Measurements from ENCODE around the gene MYOM1.

Gene MYOM1

DNA sequence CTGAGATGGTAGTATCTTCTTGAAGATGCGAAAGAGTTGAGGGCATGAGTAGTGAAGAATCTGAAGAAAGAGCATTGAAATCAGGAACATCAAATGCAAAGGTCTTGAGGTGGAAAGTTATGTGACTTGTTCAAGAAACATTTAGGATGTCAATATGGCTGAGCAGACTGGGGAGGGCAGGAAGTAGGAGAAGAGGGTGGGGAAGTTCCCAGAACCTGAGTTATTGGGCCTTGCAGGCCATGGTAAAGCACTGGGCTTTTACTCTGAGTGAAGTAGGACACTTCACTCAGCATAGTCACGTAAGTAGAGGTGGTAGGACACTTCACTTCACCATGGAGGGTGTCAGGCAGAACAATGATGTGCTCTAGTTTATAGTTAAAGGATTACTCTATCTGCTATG lies 16.1 kb upstream of the MYOM1 start:
- Histone ChIP-seq H3K27ac (replicated peaks; ENCODE audit: low read length) (no peak overlapping the region), H2BK15ac (ENCODE audit: low read length) (no peak overlapping the region), H2BK120ac (ENCODE audit: low read depth, low read length) (no peak overlapping the region), H3K9ac (ENCODE audit: low read depth, low read length, poor library complexity) (no peak overlapping the region), H3K4me2 (ENCODE audit: insufficient read depth, low read length, poor library complexity, severe bottlenecking) (no peak overlapping the region), H2AFZ (ENCODE audit: low read length) (no peak overlapping the region), H2AK5ac (ENCODE audit: low read depth, low read length) (no peak overlapping the region), H2BK5ac (ENCODE audit: low read length) (no peak overlapping the region), H3K4ac (ENCODE audit: low read length) (no peak overlapping the region), H3K18ac (ENCODE audit: low read length) (no peak overlapping the region), H3K14ac (ENCODE audit: low read length) (no peak overlapping the region), H2BK12ac (ENCODE audit: low read length) (no peak overlapping the region), H4K91ac (ENCODE audit: low read depth, low read length, poor library complexity) (no peak overlapping the region), H4K8ac (ENCODE audit: low read depth, low read length) (no peak overlapping the region), H3K79me1 (ENCODE audit: low read depth, low read length) (no peaks in the 10 kb centered on the region), H3K4me1 (ENCODE audit: control insufficient read depth in 2 of 2, insufficient read depth in 1 of 2, low read depth in 1 of 2, low read length in 2 of 2) (no peaks in the 10 kb centered on the region), H3K9me3 (replicated peaks in 1 of 2; ENCODE audit: control insufficient read depth in 2 of 2, insufficient read depth in 1 of 2, low read depth in 1 of 2, low read length in 2 of 2) (peaks cover 2 to 5% of the 10 kb centered on the region in 2 donors), H3K36me3 (replicated peaks in 1 of 2; ENCODE audit: control insufficient read depth in 2 of 2, insufficient read depth in 2 of 2, low read length in 2 of 2) (no peaks in the 10 kb centered on the region), H3K4me3 (ENCODE audit: low read length in 2 of 2) (no peak overlapping the region), H3K23ac (ENCODE audit: low read depth, low read length, poor library complexity) (no peak overlapping the region), H3K27me3 (ENCODE audit: control insufficient read depth in 3 of 3, insufficient read depth in 3 of 3, low read depth in 1 of 3, low read length in 3 of 3) (no peaks in the 10 kb centered on the region)
- WGBS, 2 donors (ENCODE audit: extremely low coverage in 2 of 2, insufficient read length in 2 of 2, insufficient replicate concordance in 1 of 2) = no CpG with 5 or more reads among the region's 2 CpGs
- no peak for DNase-seq (ENCODE audit: low spot score)

GRCh38 chr18:3234457-3234856 lies 14.7 kb upstream of the MYOM1 start:
- no peak overlapping the region for H3K4me3 ChIP-seq (ENCODE audit: low read length in 2 of 2)
- no peak overlapping the region for H3K4me2 ChIP-seq (ENCODE audit: insufficient read depth, low read length, poor library complexity, severe bottlenecking)
- DNase-seq (ENCODE audit: low spot score) = no peak
- H3K9me3 ChIP-seq (replicated peaks in 1 of 2; ENCODE audit: control insufficient read depth in 2 of 2, insufficient read depth in 1 of 2, low read depth in 1 of 2, low read length in 2 of 2) = peaks cover 2 to 5% of the 10 kb centered on the region in 2 donors
- no peak overlapping the region for H2AFZ ChIP-seq (ENCODE audit: low read length)
- H2BK5ac ChIP-seq (ENCODE audit: low read length) = no peak overlapping the region
- no peak overlapping the region for H2BK15ac ChIP-seq (ENCODE audit: low read length)
- H3K4ac ChIP-seq (ENCODE audit: low read length) = no peak overlapping the region
- no peak overlapping the region for H2BK120ac ChIP-seq (ENCODE audit: low read depth, low read length)
- H3K18ac ChIP-seq (ENCODE audit: low read length) = no peak overlapping the region
- no peak overlapping the region for H2AK5ac ChIP-seq (ENCODE audit: low read depth, low read length)
- no peak overlapping the region for H3K27ac ChIP-seq (replicated peaks; ENCODE audit: low read length)
- no peak overlapping the region for H3K23ac ChIP-seq (ENCODE audit: low read depth, low read length, poor library complexity)
- no peak overlapping the region for H2BK12ac ChIP-seq (ENCODE audit: low read length)
- H4K8ac ChIP-seq (ENCODE audit: low read depth, low read length) = no peak overlapping the region
- H3K27me3 ChIP-seq (ENCODE audit: control insufficient read depth in 3 of 3, insufficient read depth in 3 of 3, low read depth in 1 of 3, low read length in 3 of 3) = no peaks in the 10 kb centered on the region
- no CpG with 5 or more reads among the region's 5 CpGs for WGBS, 2 donors (ENCODE audit: extremely low coverage in 2 of 2, insufficient read length in 2 of 2, insufficient replicate concordance in 1 of 2)
- no peaks in the 10 kb centered on the region for H3K36me3 ChIP-seq (replicated peaks in 1 of 2; ENCODE audit: control insufficient read depth in 2 of 2, insufficient read depth in 2 of 2, low read length in 2 of 2)
- no peaks in the 10 kb centered on the region for H3K4me1 ChIP-seq (ENCODE audit: control insufficient read depth in 2 of 2, insufficient read depth in 1 of 2, low read depth in 1 of 2, low read length in 2 of 2)
- no peak overlapping the region for H3K14ac ChIP-seq (ENCODE audit: low read length)
- H3K79me1 ChIP-seq (ENCODE audit: low read depth, low read length) = no peaks in the 10 kb centered on the region
- H3K9ac ChIP-seq (ENCODE audit: low read depth, low read length, poor library complexity) = no peak overlapping the region
- no peak overlapping the region for H4K91ac ChIP-seq (ENCODE audit: low read depth, low read length, poor library complexity)

DNA sequence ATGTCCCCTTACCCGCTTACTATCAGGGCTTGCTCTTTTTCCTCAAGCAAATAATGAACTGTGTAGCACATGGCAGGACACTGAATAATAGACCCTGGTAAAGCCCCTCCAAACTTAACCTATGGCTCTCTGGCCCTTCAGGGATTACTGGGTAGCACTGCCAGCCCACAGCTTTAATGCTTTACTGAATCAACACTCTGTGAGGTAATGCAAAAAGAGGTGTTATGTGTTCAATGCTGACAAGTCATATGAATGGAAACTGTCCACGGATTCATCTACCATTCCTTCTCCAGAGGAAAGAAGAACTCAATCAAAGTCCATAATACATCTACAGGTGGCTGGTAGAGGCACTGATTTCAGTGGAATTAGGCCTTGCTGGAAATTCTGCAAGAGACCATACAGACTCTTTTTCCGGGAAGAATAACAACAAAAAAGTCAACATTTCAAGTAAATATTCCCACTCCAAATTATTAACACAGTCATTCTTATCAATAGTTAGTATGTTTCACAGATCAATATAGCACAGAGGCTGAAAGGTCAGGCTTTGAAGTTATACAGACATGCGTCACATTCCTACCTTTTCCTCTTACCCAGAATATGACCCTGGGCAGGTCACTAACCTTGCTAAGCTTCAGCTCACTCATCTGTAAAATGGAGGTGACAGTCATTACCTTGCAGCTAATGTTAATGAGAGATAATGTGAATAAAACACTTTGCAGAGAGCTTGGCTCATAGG lies 13.8 kb upstream of the MYOM1 start:
- Histone ChIP-seq H2BK120ac (ENCODE audit: low read depth, low read length) (no peak overlapping the region), H3K9me3 (replicated peaks in 1 of 2; ENCODE audit: control insufficient read depth in 2 of 2, insufficient read depth in 1 of 2, low read depth in 1 of 2, low read length in 2 of 2) (peaks cover 2% of the 10 kb centered on the region in 2 donors), H3K27me3 (ENCODE audit: control insufficient read depth in 3 of 3, insufficient read depth in 3 of 3, low read depth in 1 of 3, low read length in 3 of 3) (no peaks in the 10 kb centered on the region), H2BK5ac (ENCODE audit: low read length) (no peak overlapping the region), H2AFZ (ENCODE audit: low read length) (no peak overlapping the region), H3K36me3 (replicated peaks in 1 of 2; ENCODE audit: control insufficient read depth in 2 of 2, insufficient read depth in 2 of 2, low read length in 2 of 2) (no peaks in the 10 kb centered on the region), H3K4me3 (ENCODE audit: low read length in 2 of 2) (no peak overlapping the region), H2AK5ac (ENCODE audit: low read depth, low read length) (no peak overlapping the region), H3K4me1 (ENCODE audit: control insufficient read depth in 2 of 2, insufficient read depth in 1 of 2, low read depth in 1 of 2, low read length in 2 of 2) (no peaks in the 10 kb centered on the region), H3K27ac (replicated peaks; ENCODE audit: low read length) (no peak overlapping the region), H3K23ac (ENCODE audit: low read depth, low read length, poor library complexity) (no peak overlapping the region), H2BK12ac (ENCODE audit: low read length) (no peak overlapping the region), H3K14ac (ENCODE audit: low read length) (no peak overlapping the region), H3K79me1 (ENCODE audit: low read depth, low read length) (no peaks in the 10 kb centered on the region), H3K4ac (ENCODE audit: low read length) (no peak overlapping the region), H2BK15ac (ENCODE audit: low read length) (no peak overlapping the region), H4K91ac (ENCODE audit: low read depth, low read length, poor library complexity) (no peak overlapping the region), H3K9ac (ENCODE audit: low read depth, low read length, poor library complexity) (no peak overlapping the region), H3K18ac (ENCODE audit: low read length) (no peak overlapping the region), H4K8ac (ENCODE audit: low read depth, low read length) (no peak overlapping the region), H3K4me2 (ENCODE audit: insufficient read depth, low read length, poor library complexity, severe bottlenecking) (no peak overlapping the region)
- no peak for DNase-seq (ENCODE audit: low spot score)
- no CpG with 5 or more reads among the region's 4 CpGs for WGBS, 2 donors (ENCODE audit: extremely low coverage in 2 of 2, insufficient read length in 2 of 2, insufficient replicate concordance in 1 of 2)

- H3K27ac ChIP-seq (replicated peaks; ENCODE audit: low read length) = no peak overlapping the region
- H3K27me3 ChIP-seq (ENCODE audit: control insufficient read depth in 3 of 3, insufficient read depth in 3 of 3, low read depth in 1 of 3, low read length in 3 of 3) = no peaks in the 10 kb centered on the region
- H3K23ac ChIP-seq (ENCODE audit: low read depth, low read length, poor library complexity) = no peak overlapping the region
- H2AFZ ChIP-seq (ENCODE audit: low read length) = no peak overlapping the region
- H3K14ac ChIP-seq (ENCODE audit: low read length) = no peak overlapping the region
- no peaks in the 10 kb centered on the region for H3K36me3 ChIP-seq (replicated peaks in 1 of 2; ENCODE audit: control insufficient read depth in 2 of 2, insufficient read depth in 2 of 2, low read length in 2 of 2)
- no peak overlapping the region for H2BK15ac ChIP-seq (ENCODE audit: low read length)
- no peak overlapping the region for H2BK5ac ChIP-seq (ENCODE audit: low read length)
- no peak overlapping the region for H3K4ac ChIP-seq (ENCODE audit: low read length)
- no peaks in the 10 kb centered on the region for H3K79me1 ChIP-seq (ENCODE audit: low read depth, low read length)
- H3K4me2 ChIP-seq (ENCODE audit: insufficient read depth, low read length, poor library complexity, severe bottlenecking) = no peak overlapping the region
- no peaks in the 10 kb centered on the region for H3K4me1 ChIP-seq (ENCODE audit: control insufficient read depth in 2 of 2, insufficient read depth in 1 of 2, low read depth in 1 of 2, low read length in 2 of 2)
- no peak overlapping the region for H2AK5ac ChIP-seq (ENCODE audit: low read depth, low read length)
- no peak overlapping the region for H4K8ac ChIP-seq (ENCODE audit: low read depth, low read length)
- no peak overlapping the region for H3K18ac ChIP-seq (ENCODE audit: low read length)
- H3K9me3 ChIP-seq (replicated peaks in 1 of 2; ENCODE audit: control insufficient read depth in 2 of 2, insufficient read depth in 1 of 2, low read depth in 1 of 2, low read length in 2 of 2) = peaks cover 0 to under 1% of the 10 kb centered on the region in 2 donors
- H2BK12ac ChIP-seq (ENCODE audit: low read length) = no peak overlapping the region
- H2BK120ac ChIP-seq (ENCODE audit: low read depth, low read length) = no peak overlapping the region
- H3K9ac ChIP-seq (ENCODE audit: low read depth, low read length, poor library complexity) = no peak overlapping the region
- WGBS, 2 donors (ENCODE audit: extremely low coverage in 2 of 2, insufficient read length in 2 of 2, insufficient replicate concordance in 1 of 2) = no CpG with 5 or more reads among the region's 1 CpG
- H4K91ac ChIP-seq (ENCODE audit: low read depth, low read length, poor library complexity) = no peak overlapping the region
- no peak for DNase-seq (ENCODE audit: low spot score)
- no peak overlapping the region for H3K4me3 ChIP-seq (ENCODE audit: low read length in 2 of 2)
Measured at GRCh38 chr18:3233004-3233403, 13.2 kb upstream of the MYOM1 start.
